ENCODE data around the gene C2orf78. TPM values are rescaled to one million over a fixed set of nuclear protein-coding genes. Genes with fewer than 3 reads are reported as not detected.
"Not testable (repeated sequence)": the region's sequence is repeated elsewhere in the genome, so short reads cannot be mapped to it uniquely, and the experiment has no call there.

The C2orf78 gene
- total and polyA plus RNA-seq, 7 donors = not detected

GRCh38 chr2:73770725-73771124, 13.3 kb upstream of the C2orf78 start:
- WGBS, 2 donors = 93 to 94% methylated on average over 3 of the region's 3 CpGs
- TF ChIP-seq CTCF (IDR thresholded peaks at IDR 0.05) = no peak
- no peak for TF ChIP-seq POLR2A (IDR thresholded peaks at IDR 0.05)
- TF ChIP-seq EP300 (IDR thresholded peaks at IDR 0.05) = no peak
- no peak overlapping the region for H3K27ac ChIP-seq
- H3K36me3 ChIP-seq = peaks cover 10 to 90% (median 27%) of the 10 kb centered on the region in 4 donors
- H3K4me1 ChIP-seq = no peaks in the 10 kb centered on the region
- H3K4me3 ChIP-seq = no peak overlapping the region
- no peaks in the 10 kb centered on the region for H3K27me3 ChIP-seq
- intact Hi-C loops (cut with DNase I) = no loop called here
- DNase-seq = no peak
- H3K9me3 ChIP-seq = no peaks in the 10 kb centered on the region

- intact Hi-C loops (cut with DNase I) = no loop called here
- Histone ChIP-seq H3K36me3 (peaks cover 8 to 87% (median 23%) of the 10 kb centered on the region in 4 donors), H3K27me3 (no peaks in the 10 kb centered on the region), H3K4me1 (peaks cover 0 to under 1% (median under 1%) of the 10 kb centered on the region in 4 donors), H3K9me3 (no peaks in the 10 kb centered on the region), H3K4me3 (no peak overlapping the region), H3K27ac (no peak overlapping the region)
- no peak for DNase-seq
- TF ChIP-seq EP300 (IDR thresholded peaks at IDR 0.05) (no peak), POLR2AphosphoS5 (IDR thresholded peaks at IDR 0.05) (no peak), CTCF (IDR thresholded peaks at IDR 0.05) (no peak), POLR2A (IDR thresholded peaks at IDR 0.05) (no peak)
Measured at GRCh38 chr2:73772819-73773218, 11.2 kb upstream of the C2orf78 start.

- Histone ChIP-seq H3K4me1 (peaks cover 0 to 21% (median 16%) of the 10 kb centered on the region in 4 donors), H3K27ac (no peak overlapping the region), H3K27me3 (no peaks in the 10 kb centered on the region), H3K4me3 (no peak overlapping the region), H3K9me3 (no peaks in the 10 kb centered on the region), H3K36me3 (peaks cover 0 to 54% (median 12%) of the 10 kb centered on the region in 4 donors)
- 96 to 98% methylated on average over 4 of the region's 4 CpGs for WGBS, 2 donors
- no peak for DNase-seq
- no peak for TF ChIP-seq EP300 (IDR thresholded peaks at IDR 0.05)
- TF ChIP-seq POLR2A (IDR thresholded peaks at IDR 0.05) = no peak
- no peak for TF ChIP-seq CTCF (IDR thresholded peaks at IDR 0.05)
- TF ChIP-seq POLR2AphosphoS5 (IDR thresholded peaks at IDR 0.05) = no peak
- intact Hi-C loops (cut with DNase I) = no loop called here
Measured at GRCh38 chr2:73776381-73776780, 7.6 kb upstream of the C2orf78 start.

GRCh38 chr2:73776869-73777519, 7.0 kb upstream of the C2orf78 start:
- Histone ChIP-seq H3K27me3 (no peaks in the 10 kb centered on the region), H3K27ac (no peak overlapping the region), H3K36me3 (peaks cover 0 to 49% (median 12%) of the 10 kb centered on the region in 4 donors), H3K4me1 (peaks cover 0 to 21% (median 16%) of the 10 kb centered on the region in 4 donors), H3K4me3 (no peak overlapping the region), H3K9me3 (no peaks in the 10 kb centered on the region)
- TF ChIP-seq POLR2A (IDR thresholded peaks at IDR 0.05) (no peak), EP300 (IDR thresholded peaks at IDR 0.05) (no peak), CTCF (IDR thresholded peaks at IDR 0.05) (no peak), POLR2AphosphoS5 (IDR thresholded peaks at IDR 0.05) (no peak)
- no peak for DNase-seq
- intact Hi-C loops (cut with DNase I) = no loop called here
- WGBS, 2 donors = 91% methylated on average over 8 of the region's 8 CpGs

- H3K4me1 ChIP-seq = peaks cover 0 to 21% (median 16%) of the 10 kb centered on the region in 4 donors
- H3K36me3 ChIP-seq = peaks cover 0 to 30% (median 6%) of the 10 kb centered on the region in 4 donors
- H3K27me3 ChIP-seq; intact Hi-C loops (cut with DNase I); H3K9me3 ChIP-seq; DNase-seq: not testable (repeated sequence)
- WGBS, 2 donors = 71 to 74% methylated on average over 18 of the region's 18 CpGs
- H3K27ac ChIP-seq = peak overlapping the region; percentile 84 to 97 (median 88)
- peak overlapping the region; percentile 63 to 97 (median 76) for H3K4me3 ChIP-seq
Measured at GRCh38 chr2:73778867-73779466, 5.0 kb upstream of the C2orf78 start.

Data from sigmoid colon (tissue), 7 donors.